SU-DHL-6 (cell line): ENCODE measurements around the gene MS4A10.

Experiments used
- H2AFZ ChIP-seq: fragments of 200-600 bp; sonication (generic); 2 replicates; pipeline ENCODE4 v1.6.1; 2014; ENCODE audit warnings: low read depth, mild to moderate bottlenecking, moderate library complexity, mixed read lengths, antibody characterized with exemption, low read length; ENCODE audit not compliant: severe bottlenecking
- H3F3A ChIP-seq: fragments of 200-600 bp; shearing (Covaris generic); 2 replicates; pipeline ENCODE4 v1.6.0; 2016; ENCODE audit warnings: antibody characterized with exemption, mild to moderate bottlenecking; ENCODE audit not compliant: insufficient read depth
- H3K27ac ChIP-seq: fragments of 200-600 bp; sonication (generic); 2 replicates; pipeline ENCODE4 v1.5.1; 2016; ENCODE audit warnings: low read depth, mild to moderate bottlenecking, low read length, moderate library complexity, mixed read lengths
- H3K27me3 ChIP-seq: fragments of 200-600 bp; sonication (generic), shearing (Covaris generic); 2 replicates; pipeline ENCODE4 v1.6.0; 2014; ENCODE audit warnings: mild to moderate bottlenecking, low read length
- H3K36me3 ChIP-seq: fragments of 200-600 bp; sonication (generic); 2 replicates; pipeline ENCODE4 v1.6.1; 2014; ENCODE audit warnings: mild to moderate bottlenecking, low read length, mixed read lengths
- H3K4me2 ChIP-seq: fragments of 300-600, 200-600 bp; shearing (Covaris generic), sonication (generic); 2 replicates; pipeline ENCODE4 v1.6.0; 2014; ENCODE audit warnings: low read length, low read depth, mild to moderate bottlenecking; ENCODE audit not compliant: poor library complexity, severe bottlenecking
- H3K4me3 ChIP-seq: fragments of 200-600 bp; sonication (generic); 2 replicates; pipeline ENCODE4 v1.5.1; 2014; ENCODE audit warnings: antibody characterized with exemption, low read length, mild to moderate bottlenecking, mixed read lengths; ENCODE audit not compliant: insufficient read depth, poor library complexity, severe bottlenecking
- H3K79me2 ChIP-seq: fragments of 200-600 bp; sonication (generic); 2 replicates; pipeline ENCODE4 v1.6.1; 2014; ENCODE audit warnings: mild to moderate bottlenecking, low read length, moderate library complexity; ENCODE audit not compliant: insufficient read depth
- H3K9ac ChIP-seq: fragments of 200-600 bp; sonication (generic); 2 replicates; pipeline ENCODE4 v1.7.0; 2014; ENCODE audit warnings: mild to moderate bottlenecking, low read length
- H3K9me2 ChIP-seq: fragments of 200-600 bp; sonication (generic); replicated peaks from 2 replicates; pipeline ENCODE4 v1.6.1; 2014; ENCODE audit warnings: low read length; ENCODE audit not compliant: insufficient read depth
- H3K9me3 ChIP-seq: fragments of 200-600 bp; sonication (generic); 2 replicates; pipeline ENCODE4 v1.6.1; 2014; ENCODE audit warnings: low read length, mixed read lengths; ENCODE audit not compliant: insufficient read depth
- H4K20me1 ChIP-seq: fragments of 200-600 bp; sonication (generic); 2 replicates; pipeline ENCODE4 v1.6.1; 2014; ENCODE audit warnings: low read depth, mild to moderate bottlenecking, antibody characterized with exemption, low read length, moderate library complexity, mixed read lengths
- EZH2phosphoT487 ChIP-seq: fragments of 200-600 bp; sonication (generic), shearing (Covaris generic); conservative IDR thresholded peaks from 2 replicates; pipeline ENCODE4 v1.6.1; 2018; ENCODE audit warnings: mild to moderate bottlenecking, antibody characterized with exemption, low read length, moderate library complexity, mixed read lengths
- TF ChIP-seq, protein P1 (sequence below): fragments of 200-600 bp; sonication (generic); IDR thresholded peaks from one replicate; pipeline ENCODE4 v1.5.1; 2017; ENCODE audit warnings: antibody characterized with exemption, mild to moderate bottlenecking, low read length, moderate library complexity; ENCODE audit not compliant: insufficient read depth, poor library complexity, severe bottlenecking

Gene MS4A10

DNA sequence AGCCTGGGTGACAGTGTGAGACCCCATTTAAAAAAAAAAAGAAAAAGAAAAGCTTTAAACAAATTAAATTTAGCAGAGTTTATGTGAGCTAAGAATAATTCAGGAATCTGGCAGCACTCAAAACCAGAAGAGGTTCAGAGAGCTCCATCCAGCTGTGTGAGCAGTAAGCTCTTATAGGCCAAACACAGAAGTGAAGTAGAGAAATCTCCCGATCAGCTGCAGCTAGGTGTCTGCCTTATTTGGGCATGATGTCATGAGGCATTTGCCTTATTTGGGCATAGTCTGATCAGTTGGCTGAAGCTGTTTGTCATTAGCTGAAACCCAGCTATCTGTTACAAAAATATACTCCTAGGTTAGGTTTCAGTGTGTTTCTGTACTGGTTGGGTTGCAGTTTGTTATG is 20.3 kb upstream of the MS4A10 start:
- Histone ChIP-seq H3K4me3 (no peak overlapping the region), H3K27me3 (no peaks in the 10 kb centered on the region), H3K79me2 (no peaks in the 10 kb centered on the region), H3K4me2 (no peak overlapping the region), H3K9ac (no peak overlapping the region), H3K9me3 (no peaks in the 10 kb centered on the region), H3K36me3 (no peaks in the 10 kb centered on the region), H2AFZ (no peak overlapping the region), H3K9me2 (no peaks in the 10 kb centered on the region), H4K20me1 (no peaks in the 10 kb centered on the region), H3K27ac (no peak overlapping the region), H3F3A (no peaks in the 10 kb centered on the region)
- TF ChIP-seq, protein P1, sequence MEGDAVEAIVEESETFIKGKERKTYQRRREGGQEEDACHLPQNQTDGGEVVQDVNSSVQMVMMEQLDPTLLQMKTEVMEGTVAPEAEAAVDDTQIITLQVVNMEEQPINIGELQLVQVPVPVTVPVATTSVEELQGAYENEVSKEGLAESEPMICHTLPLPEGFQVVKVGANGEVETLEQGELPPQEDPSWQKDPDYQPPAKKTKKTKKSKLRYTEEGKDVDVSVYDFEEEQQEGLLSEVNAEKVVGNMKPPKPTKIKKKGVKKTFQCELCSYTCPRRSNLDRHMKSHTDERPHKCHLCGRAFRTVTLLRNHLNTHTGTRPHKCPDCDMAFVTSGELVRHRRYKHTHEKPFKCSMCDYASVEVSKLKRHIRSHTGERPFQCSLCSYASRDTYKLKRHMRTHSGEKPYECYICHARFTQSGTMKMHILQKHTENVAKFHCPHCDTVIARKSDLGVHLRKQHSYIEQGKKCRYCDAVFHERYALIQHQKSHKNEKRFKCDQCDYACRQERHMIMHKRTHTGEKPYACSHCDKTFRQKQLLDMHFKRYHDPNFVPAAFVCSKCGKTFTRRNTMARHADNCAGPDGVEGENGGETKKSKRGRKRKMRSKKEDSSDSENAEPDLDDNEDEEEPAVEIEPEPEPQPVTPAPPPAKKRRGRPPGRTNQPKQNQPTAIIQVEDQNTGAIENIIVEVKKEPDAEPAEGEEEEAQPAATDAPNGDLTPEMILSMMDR = no peak

DNA sequence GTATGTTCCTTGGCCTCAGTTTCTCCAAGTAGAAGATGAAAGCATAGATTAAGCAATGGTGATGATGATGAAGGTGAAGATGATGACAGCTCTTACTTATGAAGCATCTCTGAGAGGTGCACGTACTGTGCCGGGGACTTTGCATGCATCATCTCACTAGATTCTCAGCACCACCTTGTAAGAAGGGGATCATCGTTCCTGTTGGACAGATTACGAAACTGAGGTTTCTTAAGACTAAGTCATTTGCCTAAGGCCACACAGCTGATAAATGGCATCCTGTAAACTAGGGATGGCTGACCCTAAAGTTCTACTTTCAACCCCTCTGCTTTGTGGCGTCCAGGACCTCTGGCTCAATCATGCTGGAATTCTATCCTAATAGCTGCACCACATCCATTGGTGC is 19.8 kb upstream of the MS4A10 start:
- Histone ChIP-seq H3K9me2 (no peaks in the 10 kb centered on the region), H3K36me3 (no peaks in the 10 kb centered on the region), H2AFZ (no peak overlapping the region), H3K27ac (no peak overlapping the region), H3K4me3 (no peak overlapping the region), H3K4me2 (no peak overlapping the region), H3K27me3 (no peaks in the 10 kb centered on the region), H3K9ac (no peak overlapping the region), H3K9me3 (no peaks in the 10 kb centered on the region), H3F3A (no peaks in the 10 kb centered on the region), H3K79me2 (no peaks in the 10 kb centered on the region), H4K20me1 (no peaks in the 10 kb centered on the region)
- TF ChIP-seq EZH2phosphoT487 = no peak
- TF ChIP-seq, protein P1 = no peak

DNA sequence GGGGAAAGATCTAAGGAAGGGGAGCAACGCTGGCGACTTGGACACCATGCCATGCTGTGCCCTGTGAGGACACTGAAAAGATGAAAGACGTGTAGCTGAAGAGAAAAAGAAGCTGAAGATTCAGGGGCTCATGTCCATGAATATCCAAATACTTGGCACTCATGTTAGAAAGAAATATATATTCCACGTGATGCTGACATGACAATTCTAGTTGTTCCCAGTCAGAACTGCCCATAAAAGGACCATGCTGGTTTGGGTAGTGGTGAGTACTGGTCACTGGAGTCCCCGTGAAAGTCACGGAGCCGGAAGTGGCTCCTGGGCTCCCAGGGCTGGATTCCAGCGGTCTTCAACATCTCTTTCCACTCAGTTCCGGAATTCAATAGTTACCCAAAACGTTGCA is 18.6 kb upstream of the MS4A10 start:
- no peak overlapping the region for H2AFZ ChIP-seq
- H3K27me3 ChIP-seq = no peaks in the 10 kb centered on the region
- H3K4me2 ChIP-seq = no peak overlapping the region

More for the DNA sequence above, 18.6 kb upstream of the MS4A10 start:
- no peak overlapping the region for H3K27ac ChIP-seq
- no peaks in the 10 kb centered on the region for H3K9me2 ChIP-seq
- no peaks in the 10 kb centered on the region for H3K79me2 ChIP-seq
- H4K20me1 ChIP-seq = no peaks in the 10 kb centered on the region
- H3K9ac ChIP-seq = no peak overlapping the region
- no peaks in the 10 kb centered on the region for H3K36me3 ChIP-seq
- H3F3A ChIP-seq = no peaks in the 10 kb centered on the region
- no peak overlapping the region for H3K4me3 ChIP-seq
- no peaks in the 10 kb centered on the region for H3K9me3 ChIP-seq
- TF ChIP-seq, protein P1 = no peak
- no peak for TF ChIP-seq EZH2phosphoT487
